Measurements from ENCODE around the gene FEN1.

FEN1 gene

GRCh38 chr11:61774411-61774810 is 18.3 kb upstream of the FEN1 start:
- TF ChIP-seq CTCF (IDR thresholded peaks at IDR 0.05; ENCODE audit: low read length) (no peak), EZH2 (IDR thresholded peaks at IDR 0.05; ENCODE audit: borderline replicate concordance, low read length) (no peak)
- H3K4me1 ChIP-seq (ENCODE audit: insufficient read depth, low read length, severe bottlenecking), result peaks cover 9% of the 10 kb centered on the region
- H3K9ac ChIP-seq (ENCODE audit: low read length), result no peak overlapping the region
- no peaks in the 10 kb centered on the region for H3K9me2 ChIP-seq (ENCODE audit: low read depth, low read length)
- H2AFZ ChIP-seq (ENCODE audit: low read length), result no peak overlapping the region
- H3F3A ChIP-seq (ENCODE audit: insufficient read depth, low read length), result no peaks in the 10 kb centered on the region
- no peaks in the 10 kb centered on the region; the same call in 1 of the 2 replicates for H3K27me3 ChIP-seq (ENCODE audit: insufficient read depth, low read length)
- no peaks in the 10 kb centered on the region for H4K20me1 ChIP-seq (ENCODE audit: insufficient read depth, low read length)
- H3K27ac ChIP-seq (ENCODE audit: low read depth, low read length, poor library complexity, severe bottlenecking), result no peak overlapping the region
- no peaks in the 10 kb centered on the region for H3K79me2 ChIP-seq (ENCODE audit: insufficient read depth, low read length)
- no peak overlapping the region for H3K4me2 ChIP-seq (ENCODE audit: low read length)
- no peak overlapping the region for H3K4me3 ChIP-seq (ENCODE audit: low read depth, low read length, poor library complexity, severe bottlenecking)
- H3K36me3 ChIP-seq (ENCODE audit: insufficient read depth, low read length), result no peaks in the 10 kb centered on the region
- H3K9me3 ChIP-seq (ENCODE audit: low read length), result no peaks in the 10 kb centered on the region

DNA sequence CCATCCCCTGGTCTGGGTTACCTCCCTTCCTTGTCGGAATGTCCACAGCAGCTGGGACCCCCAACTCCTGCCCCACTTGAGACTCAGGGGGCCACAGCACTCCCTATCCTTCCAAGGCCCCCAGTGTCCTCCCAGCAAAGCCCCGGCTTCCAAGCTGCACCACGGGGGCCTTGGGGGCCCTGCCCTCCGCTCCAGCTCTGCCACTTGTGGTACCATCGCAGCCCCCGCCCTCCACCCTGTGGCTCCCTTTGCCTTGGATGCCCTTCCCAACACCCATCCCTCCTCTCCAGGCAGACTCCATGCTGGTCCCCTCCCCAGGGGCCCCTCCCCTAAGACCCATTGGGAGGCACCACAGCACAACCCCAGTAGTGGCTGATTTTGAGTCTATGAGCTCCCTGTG is 17.6 kb upstream of the FEN1 start:
- no peak for TF ChIP-seq EZH2 (IDR thresholded peaks at IDR 0.05; ENCODE audit: borderline replicate concordance, low read length)
- TF ChIP-seq CTCF (IDR thresholded peaks at IDR 0.05; ENCODE audit: low read length), result no peak

DNA sequence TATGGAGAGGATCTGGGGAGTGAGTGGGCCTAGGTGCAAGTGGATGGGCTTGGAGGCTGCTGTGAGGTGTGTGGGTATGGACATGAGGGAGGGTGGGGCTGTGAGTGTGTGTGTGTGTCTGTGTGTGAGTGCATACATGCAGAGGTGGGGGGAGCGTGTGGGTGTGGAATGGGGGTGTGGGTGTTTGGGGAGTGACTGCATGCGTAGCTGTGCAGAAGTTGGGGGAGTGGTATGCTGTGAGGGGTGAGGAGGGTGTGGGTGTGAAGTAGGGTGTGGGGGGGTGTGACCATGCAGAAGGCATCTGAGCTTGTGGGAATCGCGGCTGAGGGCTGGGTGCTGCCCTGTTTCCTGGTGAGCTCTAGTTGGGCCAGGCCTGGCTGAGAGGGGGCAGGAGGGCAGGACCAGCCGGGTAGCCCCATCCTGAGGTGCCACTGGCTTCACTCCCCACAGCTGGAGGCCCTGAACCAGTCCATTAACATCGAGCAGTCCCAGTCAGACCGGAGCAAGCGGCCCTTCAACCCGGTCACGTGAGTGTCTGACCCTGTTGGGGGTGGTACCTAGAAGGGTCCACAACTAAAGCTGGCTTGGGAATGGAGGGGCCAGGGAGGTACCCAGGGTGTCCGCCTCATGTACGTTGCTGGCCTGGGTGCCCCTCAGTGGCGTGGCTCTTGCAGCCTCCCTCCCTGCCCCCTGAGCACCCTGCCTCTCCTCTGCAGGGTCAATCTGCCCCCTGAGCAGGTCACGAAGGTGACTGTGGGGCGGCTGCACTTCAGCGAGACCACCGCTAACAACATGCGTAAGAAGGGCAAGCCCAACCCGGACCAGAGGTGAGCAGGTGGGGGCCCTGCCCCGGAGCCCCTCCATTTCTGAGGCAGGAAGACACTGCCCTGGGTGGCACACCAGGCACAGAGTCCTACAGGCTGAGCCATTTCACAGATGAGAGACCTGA is 16.8 kb upstream of the FEN1 start:
- no peak overlapping the region for H2AFZ ChIP-seq (ENCODE audit: low read length)
- no peaks in the 10 kb centered on the region for H3K79me2 ChIP-seq (ENCODE audit: insufficient read depth, low read length)
- no peak overlapping the region for H3K4me2 ChIP-seq (ENCODE audit: low read length)
- no peaks in the 10 kb centered on the region for H4K20me1 ChIP-seq (ENCODE audit: insufficient read depth, low read length)
- no peaks in the 10 kb centered on the region for H3K9me3 ChIP-seq (ENCODE audit: low read length)
- H3K9me2 ChIP-seq (ENCODE audit: low read depth, low read length), result no peaks in the 10 kb centered on the region
- no peak overlapping the region for H3K27ac ChIP-seq (ENCODE audit: low read depth, low read length, poor library complexity, severe bottlenecking)
- no peaks in the 10 kb centered on the region for H3K36me3 ChIP-seq (ENCODE audit: insufficient read depth, low read length)
- H3K27me3 ChIP-seq (ENCODE audit: insufficient read depth, low read length), result no peaks in the 10 kb centered on the region; the same call in 1 of the 2 replicates
- H3K9ac ChIP-seq (ENCODE audit: low read length), result no peak overlapping the region
- H3K4me1 ChIP-seq (ENCODE audit: insufficient read depth, low read length, severe bottlenecking), result peaks cover 9% of the 10 kb centered on the region
- no peak for TF ChIP-seq EZH2 (IDR thresholded peaks at IDR 0.05; ENCODE audit: borderline replicate concordance, low read length)
- no peak for TF ChIP-seq CTCF (IDR thresholded peaks at IDR 0.05; ENCODE audit: low read length)
- H3F3A ChIP-seq (ENCODE audit: insufficient read depth, low read length), result no peaks in the 10 kb centered on the region
- no peak overlapping the region for H3K4me3 ChIP-seq (ENCODE audit: low read depth, low read length, poor library complexity, severe bottlenecking)

More for the DNA sequence above, 17.6 kb upstream of the FEN1 start:
- Histone ChIP-seq H4K20me1 (ENCODE audit: insufficient read depth, low read length) (no peaks in the 10 kb centered on the region), H3K27me3 (ENCODE audit: insufficient read depth, low read length) (no peaks in the 10 kb centered on the region; the same call in 1 of the 2 replicates), H3K79me2 (ENCODE audit: insufficient read depth, low read length) (no peaks in the 10 kb centered on the region), H3F3A (ENCODE audit: insufficient read depth, low read length) (no peaks in the 10 kb centered on the region), H3K27ac (ENCODE audit: low read depth, low read length, poor library complexity, severe bottlenecking) (no peak overlapping the region), H3K36me3 (ENCODE audit: insufficient read depth, low read length) (no peaks in the 10 kb centered on the region), H3K9ac (ENCODE audit: low read length) (no peak overlapping the region), H2AFZ (ENCODE audit: low read length) (no peak overlapping the region), H3K4me1 (ENCODE audit: insufficient read depth, low read length, severe bottlenecking) (peaks cover 9% of the 10 kb centered on the region), H3K9me3 (ENCODE audit: low read length) (no peaks in the 10 kb centered on the region), H3K4me3 (ENCODE audit: low read depth, low read length, poor library complexity, severe bottlenecking) (no peak overlapping the region), H3K4me2 (ENCODE audit: low read length) (no peak overlapping the region), H3K9me2 (ENCODE audit: low read depth, low read length) (no peaks in the 10 kb centered on the region)

All from OCI-LY1 (cell line).